HG03196 (cell line): Measurements from ENCODE around the gene EPHA6.
"Not testable (repeated sequence)": the region's sequence is repeated elsewhere in the genome, so short reads cannot be mapped to it uniquely, and the experiment has no call there.

Source experiments
- ATAC-seq: cut with Tn5 transposase; IDR thresholded peaks from one replicate; pipeline ENCODE4 v1.9.1; 2021; ENCODE audit not compliant: unreplicated experiment

Gene EPHA6

DNA sequence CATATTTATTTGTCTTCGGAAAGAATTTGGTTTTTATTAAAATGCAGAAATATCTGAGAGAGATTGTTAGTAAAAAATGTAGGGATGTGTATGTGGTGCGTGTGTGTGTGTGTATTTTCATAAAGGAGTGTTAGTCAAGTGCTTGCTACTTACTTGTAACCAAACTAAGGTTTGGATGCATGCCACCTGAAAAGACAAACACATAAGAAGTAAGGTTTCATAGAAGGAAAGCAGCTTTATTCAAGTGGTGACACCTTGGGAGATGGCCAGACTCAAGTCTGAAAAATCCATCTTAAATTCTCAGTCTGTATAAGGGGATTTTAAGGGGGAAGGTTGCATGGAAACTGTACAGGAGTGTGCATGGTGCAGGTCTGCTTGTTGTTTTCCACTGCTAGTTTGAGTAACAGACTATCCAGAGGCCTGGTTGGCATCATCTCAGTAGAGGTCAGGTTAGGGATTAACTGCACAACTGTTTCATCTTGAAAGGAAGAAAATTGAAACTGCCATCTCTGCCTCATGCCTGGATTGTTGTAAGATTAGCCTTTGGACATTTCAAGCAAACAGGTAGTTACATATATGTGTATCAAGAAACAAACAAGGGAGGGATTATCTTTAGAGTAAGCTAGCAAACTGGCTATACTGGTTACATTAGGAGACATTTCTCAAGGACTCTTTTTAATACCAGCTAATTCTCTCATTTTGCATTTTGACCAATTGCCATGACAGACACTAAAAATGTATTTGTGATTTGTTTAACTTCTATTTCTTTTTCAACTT is 196.7 kb downstream of the EPHA6 start:
- ATAC-seq: no peak

DNA sequence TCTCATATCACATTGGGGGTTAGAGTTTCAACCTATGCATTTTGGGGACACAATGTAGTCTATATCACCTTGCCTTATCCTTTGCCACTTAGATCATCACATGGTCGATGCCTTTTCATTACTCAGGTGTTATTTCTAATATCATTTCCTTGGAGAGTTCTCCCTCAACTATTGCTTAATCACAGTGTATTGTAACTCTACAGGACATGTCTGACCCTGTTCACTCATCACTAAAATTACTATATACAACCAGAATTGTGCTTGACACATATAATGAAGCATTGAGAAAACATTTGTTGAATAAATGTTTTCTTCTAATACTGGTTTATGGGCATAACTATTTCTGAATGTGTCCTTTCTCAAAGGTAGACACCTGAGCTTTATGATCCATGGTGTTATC is 207.4 kb downstream of the EPHA6 start:
- ATAC-seq: no peak

DNA sequence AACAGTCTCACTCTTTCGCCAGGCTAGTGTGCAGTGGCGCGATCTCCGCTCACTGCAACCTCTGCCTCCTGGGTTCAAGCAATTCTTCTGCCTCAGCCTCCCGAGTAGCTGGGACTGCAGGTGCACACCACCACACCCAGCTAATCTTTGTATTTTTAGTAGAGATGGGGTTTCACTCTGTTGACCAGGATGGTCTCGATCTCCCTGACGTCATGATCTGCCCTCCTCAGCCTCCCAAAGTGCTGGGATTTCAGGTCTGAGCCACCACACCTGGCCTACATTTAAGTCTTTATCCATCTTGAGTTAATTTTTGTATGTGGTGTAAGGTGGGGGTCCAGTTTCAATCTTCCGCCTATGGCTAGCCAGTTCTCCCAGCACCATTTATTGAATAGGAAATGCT is 211.2 kb downstream of the EPHA6 start:
- ATAC-seq: not testable (repeated sequence)

DNA sequence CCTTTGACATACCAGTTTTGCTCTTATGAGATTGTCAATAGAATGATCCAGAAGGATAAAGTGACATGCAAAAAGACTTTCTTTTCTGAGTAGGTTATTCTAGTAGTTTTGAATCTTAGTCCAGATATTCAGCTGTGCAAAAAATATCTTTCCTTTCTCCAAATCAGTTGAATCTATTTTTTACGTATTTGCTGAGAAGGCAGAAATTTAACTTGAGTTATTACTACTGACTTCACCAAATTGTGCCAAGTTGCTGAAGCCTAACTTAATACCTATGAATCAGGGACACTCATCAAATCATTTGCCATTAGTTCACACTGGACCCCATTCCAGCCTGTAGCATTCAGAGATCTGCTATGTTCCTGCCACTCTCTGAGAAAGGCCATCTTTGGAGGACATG is 215.6 kb downstream of the EPHA6 start:
- no peak for ATAC-seq

DNA sequence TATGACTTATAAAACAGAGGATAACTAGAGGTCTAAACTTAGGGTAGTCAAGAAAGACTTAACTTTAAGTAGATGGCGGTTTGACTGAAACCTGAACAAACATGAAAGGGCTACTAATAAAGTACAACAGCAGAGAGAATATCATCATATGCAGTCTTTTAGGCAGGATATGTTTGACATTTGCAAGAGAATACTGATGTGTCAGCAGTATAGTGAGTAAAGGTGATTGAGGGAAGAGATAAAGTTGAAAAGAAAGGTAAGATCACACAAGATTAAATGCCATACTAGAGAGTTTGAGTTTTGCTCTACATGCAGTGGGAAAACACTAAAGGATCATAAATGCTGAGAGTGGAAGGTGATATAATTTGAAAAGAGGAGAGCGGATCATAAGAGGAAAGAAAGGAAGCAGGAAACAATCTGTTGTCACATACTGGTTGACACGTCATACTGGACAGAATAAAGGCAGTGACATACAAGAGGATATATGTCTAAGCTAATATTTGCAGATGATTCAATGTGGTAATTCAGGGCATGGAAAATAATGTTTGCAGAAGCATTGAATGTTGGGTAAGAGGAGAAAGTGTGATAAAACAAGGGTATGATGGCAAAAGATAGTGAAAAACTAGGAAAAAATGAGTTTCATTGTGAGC is 223.0 kb downstream of the EPHA6 start:
- no peak for ATAC-seq

DNA sequence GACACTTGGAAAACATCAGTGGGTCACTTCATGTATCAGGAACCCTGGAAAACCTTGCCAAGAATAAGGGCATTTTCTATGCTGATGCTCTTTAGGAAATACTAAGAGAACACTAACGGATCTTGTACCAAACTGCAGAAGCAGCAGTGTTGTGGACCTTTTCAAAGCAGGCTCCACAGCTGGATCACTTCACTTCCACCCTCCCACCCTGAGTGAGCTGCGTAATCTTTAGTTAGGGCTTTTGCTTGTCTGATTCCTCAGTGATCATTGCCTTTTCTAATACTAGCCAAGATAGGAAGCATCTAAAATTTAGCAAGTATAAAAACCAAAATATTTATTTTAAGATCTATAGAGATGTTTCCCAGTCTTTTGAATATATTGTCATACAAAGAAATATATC is 229.0 kb downstream of the EPHA6 start:
- no peak for ATAC-seq

DNA sequence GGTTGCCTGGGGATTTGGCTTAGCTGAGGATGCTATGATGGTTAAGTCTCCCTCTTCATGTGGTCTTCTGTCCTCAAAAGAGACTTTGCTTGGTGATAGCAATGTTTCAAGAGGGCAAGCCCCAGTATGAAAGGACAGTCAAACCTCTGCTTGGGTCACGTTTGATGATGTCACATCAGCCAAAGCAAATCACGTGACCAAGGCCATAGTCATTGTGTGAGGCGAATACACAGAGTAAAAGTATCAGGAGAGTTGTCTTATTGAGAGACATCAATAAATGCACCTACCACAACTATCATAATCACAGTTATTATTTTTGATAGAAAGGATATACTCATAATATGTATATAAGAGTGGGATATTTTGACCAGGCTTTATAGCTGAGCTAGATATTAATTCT is 243.0 kb downstream of the EPHA6 start:
- no peak for ATAC-seq

DNA sequence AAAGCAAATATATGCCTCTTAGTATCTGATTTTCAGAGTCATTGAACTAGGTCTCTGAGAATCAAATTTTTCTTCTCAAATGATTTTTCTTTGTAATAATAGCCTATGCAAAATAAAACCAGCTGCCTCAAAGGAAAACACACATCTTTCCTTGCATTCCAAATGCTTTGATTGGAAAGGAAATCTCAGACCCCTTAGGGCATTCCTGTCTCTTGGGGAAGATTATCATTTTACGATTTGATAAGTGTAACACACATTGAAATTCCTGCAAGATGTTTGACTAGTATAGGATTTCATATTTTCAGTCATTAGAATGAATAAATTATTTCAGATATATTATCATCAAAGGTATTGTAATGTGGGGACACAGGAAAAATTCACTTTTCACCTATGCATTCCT is 244.8 kb downstream of the EPHA6 start:
- no peak for ATAC-seq

DNA sequence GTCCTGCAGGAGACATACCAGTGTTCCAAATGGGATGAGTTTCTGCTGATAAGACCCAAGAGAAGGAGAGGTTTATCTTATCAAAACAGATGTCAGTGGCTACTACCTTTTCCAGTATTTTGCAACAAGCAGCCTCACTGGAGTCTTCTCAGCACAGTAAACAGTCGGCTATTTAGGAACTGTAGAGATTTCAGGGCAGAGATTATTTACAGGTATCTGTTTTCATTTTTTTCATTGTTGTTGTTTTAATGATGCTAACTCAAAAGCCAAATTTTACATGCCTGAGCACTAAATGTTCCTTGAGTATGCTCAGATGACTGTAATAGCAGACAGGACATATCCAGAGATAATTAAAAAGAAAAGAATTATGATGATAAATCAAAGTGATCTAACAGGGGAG is 252.1 kb downstream of the EPHA6 start:
- ATAC-seq: no peak

DNA sequence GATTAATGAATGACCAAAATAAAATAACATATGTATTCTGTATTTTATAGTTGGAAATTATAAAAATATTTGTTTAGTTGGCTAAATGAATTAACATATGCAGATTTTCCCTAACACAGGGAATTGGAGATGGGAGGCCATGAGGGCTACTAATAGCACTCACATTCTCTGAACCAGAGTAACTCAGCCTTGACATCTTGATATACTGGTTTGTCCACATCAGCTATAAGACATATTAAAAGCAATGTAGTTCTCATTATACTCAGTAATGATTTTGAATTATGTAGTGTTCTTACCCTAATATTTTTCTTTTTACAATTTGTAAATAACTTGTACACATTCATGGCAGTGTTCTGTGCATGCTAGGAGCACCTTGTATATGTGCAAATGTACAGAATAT is 255.9 kb downstream of the EPHA6 start:
- no peak for ATAC-seq

DNA sequence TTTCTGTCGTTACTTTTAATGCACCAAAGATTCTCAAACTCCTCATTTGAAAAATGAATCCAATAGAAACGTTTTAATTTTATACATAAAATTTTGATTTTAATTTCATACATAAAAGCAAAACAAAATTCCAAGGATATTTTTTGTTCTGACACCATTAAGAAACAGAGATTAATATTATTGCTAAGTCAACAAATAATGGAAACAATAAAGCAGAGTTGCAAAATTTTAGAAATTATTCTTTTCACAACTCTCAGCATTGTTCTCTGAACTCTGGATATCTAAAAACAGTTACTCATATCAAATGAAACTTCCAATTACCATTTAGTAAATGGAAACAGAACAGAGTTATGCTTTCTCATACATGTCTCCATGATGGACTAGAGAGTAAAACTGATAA is 260.2 kb downstream of the EPHA6 start:
- ATAC-seq: no peak

DNA sequence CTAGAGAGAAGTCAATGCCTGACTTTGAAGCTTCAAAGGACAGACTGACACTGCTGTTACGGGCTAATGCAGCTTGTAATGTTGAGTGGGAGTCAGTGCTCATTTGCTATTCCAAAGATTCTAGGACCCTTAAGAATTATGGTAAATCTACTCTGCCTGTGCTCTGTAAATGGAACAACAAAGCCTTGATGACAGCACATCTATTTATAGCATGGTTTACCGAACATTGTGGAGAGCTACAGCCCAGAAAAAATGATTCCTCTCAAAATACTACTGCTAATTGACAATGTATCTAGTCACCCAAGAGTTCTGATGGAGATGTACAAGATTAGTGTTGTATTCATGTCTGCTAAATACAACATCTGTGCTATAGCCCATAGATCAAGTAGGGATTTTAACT is 262.3 kb downstream of the EPHA6 start:
- no peak for ATAC-seq

DNA sequence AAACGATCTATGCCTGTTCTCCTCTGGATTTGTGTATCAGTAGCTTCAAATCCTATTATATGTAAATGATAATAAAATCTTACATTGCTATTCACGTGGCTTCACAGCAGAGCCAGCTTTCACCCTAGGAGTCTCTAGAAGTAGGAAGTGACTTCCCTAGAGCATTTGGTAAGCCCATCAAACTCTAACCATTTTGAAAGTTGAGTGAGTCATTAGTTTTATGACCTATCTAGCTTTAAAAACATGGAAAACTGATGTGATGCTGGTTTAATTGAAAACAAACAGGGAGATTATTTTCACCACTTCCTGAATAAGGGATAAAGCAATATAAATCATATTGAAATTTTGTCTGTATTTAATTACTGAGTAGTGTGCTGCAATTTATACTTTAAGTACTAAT is 275.2 kb downstream of the EPHA6 start:
- ATAC-seq: no peak

DNA sequence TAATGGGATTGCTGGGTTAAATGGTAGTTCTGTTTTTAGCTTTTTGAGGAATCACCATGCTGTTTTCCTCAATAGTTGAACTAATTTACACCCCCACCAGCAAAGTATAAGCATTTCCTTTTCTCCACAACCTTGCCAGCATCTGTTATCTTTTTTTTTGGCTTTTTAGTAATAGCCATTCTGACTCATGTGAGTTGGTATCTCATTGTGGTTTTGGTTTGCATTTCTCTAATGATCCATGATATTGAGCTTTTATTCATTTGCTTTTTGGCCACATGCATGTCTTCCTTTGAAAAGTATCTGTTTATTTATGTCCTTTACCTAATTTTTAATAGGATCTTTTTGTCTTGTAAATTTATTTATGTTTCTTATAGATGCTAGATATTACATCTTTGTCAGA is 288.2 kb downstream of the EPHA6 start:
- no peak for ATAC-seq

DNA sequence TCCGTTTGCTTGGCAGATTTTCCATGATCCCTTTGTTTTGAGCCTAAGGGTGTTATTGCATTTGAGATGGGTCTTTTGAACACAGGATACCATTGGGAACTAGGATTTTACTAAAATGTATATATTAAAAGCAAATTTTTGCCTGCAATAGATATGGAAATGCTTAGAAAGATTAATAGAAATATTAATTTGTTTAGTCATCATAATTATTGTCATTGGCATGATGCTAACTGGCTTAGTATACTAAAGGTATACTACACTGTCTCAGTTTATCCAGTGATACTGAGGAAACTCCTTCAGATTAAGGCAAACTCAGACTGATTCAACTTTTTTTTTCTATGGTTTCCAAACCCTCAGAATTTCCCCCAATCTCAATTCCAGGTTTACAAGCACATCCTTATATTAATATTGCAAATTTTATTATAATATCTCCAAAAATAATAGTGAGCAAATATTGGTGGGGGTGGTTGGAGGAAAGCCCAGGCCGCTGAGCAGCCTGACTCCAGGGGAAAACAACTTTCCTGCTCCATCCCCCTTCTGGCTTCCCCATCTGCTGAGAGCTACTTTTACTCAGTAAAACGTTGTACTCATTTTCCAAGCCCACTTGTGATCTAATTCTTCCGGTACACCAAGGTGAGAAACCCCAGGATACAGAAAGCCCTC is 291.7 kb downstream of the EPHA6 start:
- ATAC-seq: no peak

DNA sequence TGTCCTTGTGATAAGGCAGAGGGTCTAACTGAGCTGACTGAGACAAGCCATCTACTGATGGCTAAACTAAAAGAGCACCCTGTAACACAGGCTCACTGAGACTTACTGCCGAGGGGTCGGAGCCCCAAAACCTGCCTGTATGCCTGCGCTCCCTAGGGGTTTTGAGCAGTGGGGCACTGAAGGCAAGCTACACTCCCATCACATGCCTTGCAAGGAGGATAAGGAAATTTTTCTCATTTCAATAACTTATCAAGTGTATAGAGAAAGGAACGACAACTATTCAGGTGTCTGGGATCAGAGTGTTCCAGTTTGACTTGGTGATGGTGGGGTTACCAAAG is 292.2 kb downstream of the EPHA6 start:
- ATAC-seq: no peak

DNA sequence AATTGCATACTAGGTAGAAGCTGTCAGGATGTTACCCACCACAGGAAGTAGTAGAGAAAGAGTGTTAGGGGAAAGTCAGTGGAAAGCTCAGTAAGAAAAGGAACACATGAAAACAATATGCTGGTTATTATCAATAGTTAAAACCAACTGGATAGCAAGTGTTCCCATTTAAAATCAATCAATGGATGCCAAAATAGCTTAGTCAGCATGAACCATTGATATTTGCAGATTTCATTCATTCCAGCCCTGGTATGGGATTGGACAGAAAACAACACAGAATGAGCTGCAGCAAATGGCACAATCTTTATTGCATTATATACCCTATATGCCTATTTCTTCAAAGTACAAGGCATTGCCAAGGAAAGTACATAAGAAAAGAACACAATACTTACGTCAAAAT is 293.7 kb downstream of the EPHA6 start:
- no peak for ATAC-seq

DNA sequence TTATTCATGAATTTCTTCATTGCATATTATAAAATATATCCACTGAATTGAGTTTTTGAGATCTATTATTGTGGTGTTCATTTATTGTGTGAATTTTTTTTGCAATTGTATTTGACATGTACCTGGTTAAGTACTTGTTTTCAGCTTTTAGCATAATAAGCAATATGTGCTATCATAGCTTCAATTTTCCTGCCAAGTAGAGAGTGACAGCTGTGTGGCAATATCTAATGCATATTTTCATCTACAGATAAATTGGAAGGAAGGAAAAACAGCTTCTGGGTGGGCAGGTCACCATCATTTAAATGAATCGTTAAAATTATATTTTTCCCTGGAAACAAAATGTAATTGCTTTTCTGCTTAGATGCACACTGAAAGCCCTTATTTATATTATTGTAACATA is 296.9 kb downstream of the EPHA6 start:
- no peak for ATAC-seq

DNA sequence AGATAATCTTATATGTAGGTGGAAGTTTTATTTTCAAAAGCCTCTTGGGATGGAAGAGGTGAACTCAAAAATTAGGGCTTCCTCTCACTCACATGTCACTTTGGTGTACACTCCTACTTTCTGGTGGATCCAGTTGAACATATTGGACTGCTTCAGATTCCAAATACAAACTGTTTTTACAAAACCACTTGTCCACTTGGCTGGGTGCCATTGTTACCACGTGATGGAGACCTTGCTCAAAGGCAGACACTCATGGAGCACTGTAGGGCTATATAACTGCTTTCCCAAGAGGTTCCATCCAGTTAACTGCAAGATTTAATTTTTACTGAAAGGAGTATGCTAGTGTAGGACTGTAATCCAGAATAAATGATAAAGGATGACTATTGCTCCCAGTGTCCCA is 307.0 kb downstream of the EPHA6 start:
- ATAC-seq: no peak

DNA sequence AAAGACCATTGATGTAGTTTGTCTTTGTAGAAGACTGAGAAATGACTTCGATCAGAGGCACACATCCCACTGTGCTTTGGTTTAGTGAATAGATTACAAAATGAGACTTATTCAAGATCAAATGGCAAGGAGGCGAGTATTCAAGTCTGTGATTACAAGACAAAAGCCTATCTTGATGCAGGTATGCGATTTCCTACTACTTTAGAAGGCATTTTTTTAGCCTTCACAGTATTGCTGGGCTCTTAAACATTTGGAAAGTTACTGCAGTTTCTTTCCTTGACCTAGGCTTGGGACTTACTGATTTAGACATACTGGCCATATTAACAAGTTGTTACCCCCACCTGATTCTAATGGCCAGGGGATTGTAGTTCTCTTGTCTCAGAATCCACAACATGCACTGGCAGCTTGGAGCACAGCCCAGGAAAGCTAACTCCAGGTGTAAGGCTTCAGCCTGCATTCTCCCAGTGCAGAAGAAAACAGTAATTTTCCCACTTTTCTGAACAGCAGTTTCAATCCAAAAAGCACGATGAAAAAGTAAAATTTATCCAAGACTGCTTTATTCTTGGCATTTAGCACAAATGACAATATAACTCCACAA is 311.6 kb downstream of the EPHA6 start:
- no peak for ATAC-seq

DNA sequence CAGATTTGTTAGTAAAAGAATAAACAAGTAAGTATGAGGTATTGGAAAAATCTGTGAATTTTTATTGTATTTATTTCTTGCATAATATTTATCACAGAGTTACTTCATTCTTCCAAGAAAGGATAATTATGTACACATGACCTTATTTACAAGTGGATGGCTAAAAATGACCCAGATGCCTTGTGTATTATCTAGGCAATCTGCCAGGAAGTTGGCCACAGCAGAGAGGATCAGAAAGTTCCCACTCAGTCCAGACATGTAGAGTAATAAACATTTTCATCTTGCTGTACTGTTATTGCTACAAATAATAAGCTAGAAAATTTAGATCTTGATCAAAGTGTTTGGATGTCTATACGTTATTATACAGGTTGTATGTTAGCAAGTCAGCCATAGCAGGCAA is 317.1 kb downstream of the EPHA6 start:
- no peak for ATAC-seq

DNA sequence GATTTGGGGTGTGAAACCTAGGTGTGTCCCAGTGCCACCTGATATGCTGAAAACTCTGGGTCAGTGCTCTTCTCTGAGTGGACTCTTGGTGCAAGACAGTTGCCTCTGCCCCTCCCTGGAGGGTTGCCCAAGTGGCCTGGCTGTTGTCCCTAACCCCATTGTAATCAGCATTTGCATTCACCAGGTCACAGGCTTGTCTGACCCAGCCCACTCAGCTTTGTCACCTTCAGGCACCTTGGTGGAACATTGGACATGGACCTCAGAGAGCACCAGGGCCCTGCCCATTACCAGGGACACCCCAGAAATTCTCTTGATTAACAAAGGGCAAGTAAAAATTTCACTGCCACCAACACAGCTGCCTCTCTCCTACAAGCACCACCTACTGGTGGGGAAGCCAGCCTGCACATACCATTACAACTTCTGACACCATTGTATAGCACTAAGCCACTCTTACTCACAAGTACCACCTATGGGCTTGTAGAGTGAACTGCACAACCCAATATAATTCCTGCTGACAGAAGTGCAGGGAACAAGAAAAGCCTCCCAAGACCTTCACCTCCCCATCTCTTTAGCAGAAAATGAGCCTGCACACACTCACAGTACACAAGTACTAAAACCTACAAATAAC is 324.6 kb downstream of the EPHA6 start:
- no peak for ATAC-seq
